ENCODE results near the gene C1orf210. TPM values are rescaled to one million over a fixed set of nuclear protein-coding genes. Genes with fewer than 3 reads are reported as not detected.

C1orf210 gene
- total and polyA plus RNA-seq, 2 of the 13 experiments (the other 11 are each of a cell fraction or from before 2014, with no cell fraction given) = 0.49 to 5.1 TPM

DNA sequence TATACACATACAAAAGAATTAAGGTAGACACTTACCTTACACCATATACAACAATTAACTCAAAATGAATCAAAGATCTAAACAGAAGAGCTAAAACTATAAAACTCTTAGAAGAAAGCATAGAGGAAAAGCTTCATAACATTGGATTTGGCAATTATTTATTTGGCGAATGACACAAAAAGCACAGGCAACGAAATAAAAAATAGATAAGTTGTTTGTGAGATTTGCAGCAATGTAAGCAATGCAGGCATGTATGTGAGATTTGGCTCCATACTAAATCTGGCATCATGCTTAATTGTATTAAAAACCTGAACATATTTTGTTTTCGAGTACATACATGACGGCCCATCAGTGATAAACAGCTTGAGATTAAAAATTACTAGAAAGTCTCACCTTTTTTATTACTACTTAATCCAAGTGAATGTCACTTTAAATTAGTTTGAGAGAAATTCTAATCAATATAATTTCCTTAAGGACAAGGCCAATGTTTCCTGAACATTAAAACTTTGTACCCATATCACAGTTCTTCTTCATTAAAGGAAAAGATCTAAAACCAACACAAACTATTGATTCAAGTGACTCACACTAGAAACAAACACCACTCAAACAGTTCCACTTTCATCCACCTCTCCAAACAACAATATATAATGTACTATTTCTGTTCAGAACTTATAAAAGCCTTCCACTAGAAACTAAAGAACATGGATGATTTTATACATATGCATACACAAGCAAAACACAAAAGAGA, 38.7 kb downstream of the C1orf210 start (continued):
- no peak for TF ChIP-seq NR2C2 (CRISPR knock-in tag; IDR thresholded peaks at IDR 0.05; ENCODE audit: borderline replicate concordance)
- TF ChIP-seq NFE2L2 (IDR thresholded peaks at IDR 0.05; ENCODE audit: low read length) = no peak
- no peak for TF ChIP-seq ZMYM2 (CRISPR knock-in tag; IDR thresholded peaks at IDR 0.05)
- TF ChIP-seq, protein P1, sequence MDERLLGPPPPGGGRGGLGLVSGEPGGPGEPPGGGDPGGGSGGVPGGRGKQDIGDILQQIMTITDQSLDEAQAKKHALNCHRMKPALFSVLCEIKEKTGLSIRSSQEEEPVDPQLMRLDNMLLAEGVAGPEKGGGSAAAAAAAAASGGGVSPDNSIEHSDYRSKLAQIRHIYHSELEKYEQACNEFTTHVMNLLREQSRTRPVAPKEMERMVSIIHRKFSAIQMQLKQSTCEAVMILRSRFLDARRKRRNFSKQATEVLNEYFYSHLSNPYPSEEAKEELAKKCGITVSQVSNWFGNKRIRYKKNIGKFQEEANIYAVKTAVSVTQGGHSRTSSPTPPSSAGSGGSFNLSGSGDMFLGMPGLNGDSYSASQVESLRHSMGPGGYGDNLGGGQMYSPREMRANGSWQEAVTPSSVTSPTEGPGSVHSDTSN (CRISPR knock-in tag; IDR thresholded peaks at IDR 0.05) = no peak
- no peak for TF ChIP-seq GABPB1 (CRISPR knock-in tag; IDR thresholded peaks at IDR 0.05)
- no peak for TF ChIP-seq FOXP1 (IDR thresholded peaks at IDR 0.05)
- peak; percentile 62 for TF ChIP-seq FOXP1 (CRISPR knock-in tag; IDR thresholded peaks at IDR 0.05)
- peak; percentile 49; the same call in 1 of the 2 replicates for TF ChIP-seq KDM1A (CRISPR knock-in tag; IDR thresholded peaks at IDR 0.05)
- TF ChIP-seq ZNF207 (IDR thresholded peaks at IDR 0.05; ENCODE audit: borderline replicate concordance) = no peak
- TF ChIP-seq, protein P2, sequence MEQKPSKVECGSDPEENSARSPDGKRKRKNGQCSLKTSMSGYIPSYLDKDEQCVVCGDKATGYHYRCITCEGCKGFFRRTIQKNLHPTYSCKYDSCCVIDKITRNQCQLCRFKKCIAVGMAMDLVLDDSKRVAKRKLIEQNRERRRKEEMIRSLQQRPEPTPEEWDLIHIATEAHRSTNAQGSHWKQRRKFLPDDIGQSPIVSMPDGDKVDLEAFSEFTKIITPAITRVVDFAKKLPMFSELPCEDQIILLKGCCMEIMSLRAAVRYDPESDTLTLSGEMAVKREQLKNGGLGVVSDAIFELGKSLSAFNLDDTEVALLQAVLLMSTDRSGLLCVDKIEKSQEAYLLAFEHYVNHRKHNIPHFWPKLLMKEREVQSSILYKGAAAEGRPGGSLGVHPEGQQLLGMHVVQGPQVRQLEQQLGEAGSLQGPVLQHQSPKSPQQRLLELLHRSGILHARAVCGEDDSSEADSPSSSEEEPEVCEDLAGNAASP (CRISPR knock-in tag; IDR thresholded peaks at IDR 0.05; ENCODE audit: borderline replicate concordance) = no peak
- no peak for TF ChIP-seq SSRP1 (CRISPR knock-in tag; IDR thresholded peaks at IDR 0.05)
- no peak for TF ChIP-seq SRY (CRISPR knock-in tag; IDR thresholded peaks at IDR 0.05)
- TF ChIP-seq, protein P3, sequence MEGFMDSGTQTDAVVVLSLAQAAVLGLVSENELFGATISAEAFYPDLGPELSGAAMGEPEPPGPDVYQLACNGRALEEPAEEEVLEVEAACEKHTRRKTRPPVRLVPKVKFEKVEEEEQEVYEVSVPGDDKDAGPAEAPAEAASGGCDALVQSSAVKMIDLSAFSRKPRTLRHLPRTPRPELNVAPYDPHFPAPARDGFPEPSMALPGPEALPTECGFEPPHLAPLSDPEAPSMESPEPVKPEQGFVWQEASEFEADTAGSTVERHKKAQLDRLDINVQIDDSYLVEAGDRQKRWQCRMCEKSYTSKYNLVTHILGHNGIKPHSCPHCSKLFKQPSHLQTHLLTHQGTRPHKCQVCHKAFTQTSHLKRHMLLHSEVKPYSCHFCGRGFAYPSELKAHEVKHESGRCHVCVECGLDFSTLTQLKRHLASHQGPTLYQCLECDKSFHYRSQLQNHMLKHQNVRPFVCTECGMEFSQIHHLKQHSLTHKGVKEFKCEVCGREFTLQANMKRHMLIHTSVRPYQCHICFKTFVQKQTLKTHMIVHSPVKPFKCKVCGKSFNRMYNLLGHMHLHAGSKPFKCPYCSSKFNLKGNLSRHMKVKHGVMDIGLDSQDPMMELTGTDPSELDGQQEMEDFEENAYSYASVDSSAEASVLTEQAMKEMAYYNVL (CRISPR knock-in tag; IDR thresholded peaks at IDR 0.05; ENCODE audit: borderline replicate concordance) = no peak
- TF ChIP-seq, protein P4, sequence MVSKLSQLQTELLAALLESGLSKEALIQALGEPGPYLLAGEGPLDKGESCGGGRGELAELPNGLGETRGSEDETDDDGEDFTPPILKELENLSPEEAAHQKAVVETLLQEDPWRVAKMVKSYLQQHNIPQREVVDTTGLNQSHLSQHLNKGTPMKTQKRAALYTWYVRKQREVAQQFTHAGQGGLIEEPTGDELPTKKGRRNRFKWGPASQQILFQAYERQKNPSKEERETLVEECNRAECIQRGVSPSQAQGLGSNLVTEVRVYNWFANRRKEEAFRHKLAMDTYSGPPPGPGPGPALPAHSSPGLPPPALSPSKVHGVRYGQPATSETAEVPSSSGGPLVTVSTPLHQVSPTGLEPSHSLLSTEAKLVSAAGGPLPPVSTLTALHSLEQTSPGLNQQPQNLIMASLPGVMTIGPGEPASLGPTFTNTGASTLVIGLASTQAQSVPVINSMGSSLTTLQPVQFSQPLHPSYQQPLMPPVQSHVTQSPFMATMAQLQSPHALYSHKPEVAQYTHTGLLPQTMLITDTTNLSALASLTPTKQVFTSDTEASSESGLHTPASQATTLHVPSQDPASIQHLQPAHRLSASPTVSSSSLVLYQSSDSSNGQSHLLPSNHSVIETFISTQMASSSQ (IDR thresholded peaks at IDR 0.05; ENCODE audit: low read depth) = no peak
- TF ChIP-seq, protein P4 (CRISPR knock-in tag; IDR thresholded peaks at IDR 0.05; ENCODE audit: borderline replicate concordance) = no peak
- TF ChIP-seq ZNF225 (CRISPR knock-in tag; IDR thresholded peaks at IDR 0.05) = no peak
- TF ChIP-seq, protein P5, sequence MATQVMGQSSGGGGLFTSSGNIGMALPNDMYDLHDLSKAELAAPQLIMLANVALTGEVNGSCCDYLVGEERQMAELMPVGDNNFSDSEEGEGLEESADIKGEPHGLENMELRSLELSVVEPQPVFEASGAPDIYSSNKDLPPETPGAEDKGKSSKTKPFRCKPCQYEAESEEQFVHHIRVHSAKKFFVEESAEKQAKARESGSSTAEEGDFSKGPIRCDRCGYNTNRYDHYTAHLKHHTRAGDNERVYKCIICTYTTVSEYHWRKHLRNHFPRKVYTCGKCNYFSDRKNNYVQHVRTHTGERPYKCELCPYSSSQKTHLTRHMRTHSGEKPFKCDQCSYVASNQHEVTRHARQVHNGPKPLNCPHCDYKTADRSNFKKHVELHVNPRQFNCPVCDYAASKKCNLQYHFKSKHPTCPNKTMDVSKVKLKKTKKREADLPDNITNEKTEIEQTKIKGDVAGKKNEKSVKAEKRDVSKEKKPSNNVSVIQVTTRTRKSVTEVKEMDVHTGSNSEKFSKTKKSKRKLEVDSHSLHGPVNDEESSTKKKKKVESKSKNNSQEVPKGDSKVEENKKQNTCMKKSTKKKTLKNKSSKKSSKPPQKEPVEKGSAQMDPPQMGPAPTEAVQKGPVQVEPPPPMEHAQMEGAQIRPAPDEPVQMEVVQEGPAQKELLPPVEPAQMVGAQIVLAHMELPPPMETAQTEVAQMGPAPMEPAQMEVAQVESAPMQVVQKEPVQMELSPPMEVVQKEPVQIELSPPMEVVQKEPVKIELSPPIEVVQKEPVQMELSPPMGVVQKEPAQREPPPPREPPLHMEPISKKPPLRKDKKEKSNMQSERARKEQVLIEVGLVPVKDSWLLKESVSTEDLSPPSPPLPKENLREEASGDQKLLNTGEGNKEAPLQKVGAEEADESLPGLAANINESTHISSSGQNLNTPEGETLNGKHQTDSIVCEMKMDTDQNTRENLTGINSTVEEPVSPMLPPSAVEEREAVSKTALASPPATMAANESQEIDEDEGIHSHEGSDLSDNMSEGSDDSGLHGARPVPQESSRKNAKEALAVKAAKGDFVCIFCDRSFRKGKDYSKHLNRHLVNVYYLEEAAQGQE (IDR thresholded peaks at IDR 0.05; ENCODE audit: borderline replicate concordance in 1 of 2, low read depth in 1 of 2, low read length in 2 of 2) = no peak
- TF ChIP-seq THAP11 (CRISPR knock-in tag; IDR thresholded peaks at IDR 0.05) = peak; percentile 25; the same call in 1 of the 2 replicates
